Spleen (tissue), 7 donors: Measurements from ENCODE around the gene CST7.

Experiments
- CTCF ChIP-seq, 11 experiments: fragments of 200-600 bp in 7 of 11; fragments of 450-650 bp in 4 of 11; sonication (generic) in 4 of 11; IDR thresholded peaks in 8 of 11; conservative IDR thresholded peaks in 3 of 11; 1 replicate in 7 of 11; 2 replicates in 4 of 11; pipeline versions ENCODE4 v1.4.0 to v1.8.0; 2016 to 2021; ENCODE audit warnings: antibody characterized with exemption in 11 of 11, inconsistent platforms in 4 of 11, mild to moderate bottlenecking in 1 of 11
- POLR2A ChIP-seq, 3 donors: fragments of 450-650 bp; IDR thresholded peaks; one replicate each; pipeline ENCODE4 v1.5.1; 2017; ENCODE audit warnings: antibody characterized with exemption in 3 of 3, mild to moderate bottlenecking in 1 of 3
- donor health status: DM: no; HTN: no; CAD: no; lungs with moderate emphysema.
- donor health status: DM: no; HTN: no; CAD: no.
- donor health status: DM: no; HTN: no; CAD: no.

DNA sequence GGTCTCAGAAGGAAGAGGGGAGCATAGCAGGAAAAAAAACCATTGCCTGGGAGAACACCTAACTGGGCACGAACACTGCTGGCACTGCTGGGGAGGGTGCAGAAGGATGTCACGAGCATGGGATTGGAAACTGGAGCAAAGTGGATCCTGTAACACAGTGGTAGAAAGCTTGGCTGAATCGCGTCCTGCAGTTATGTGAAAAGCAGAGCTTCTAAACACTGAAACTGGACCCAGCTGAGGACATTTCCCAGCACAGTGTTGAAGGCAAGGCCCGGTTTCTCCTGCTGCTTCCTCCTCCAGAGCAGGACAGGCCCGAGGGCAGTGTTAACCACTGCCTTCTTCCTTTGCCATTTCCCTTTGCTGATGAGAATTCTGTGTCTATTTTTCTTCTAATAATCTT is 36.7 kb downstream of the CST7 start:
- TF ChIP-seq CTCF (IDR thresholded peaks at IDR 0.05 in 8 of 11, conservative IDR thresholded peaks at IDR 0.05 in 3 of 11) (no peak), POLR2A (IDR thresholded peaks at IDR 0.05) (no peak)
